ENCODE data around the gene SUV39H1. TPM values are rescaled to one million over a fixed set of nuclear protein-coding genes. Genes with fewer than 3 reads are reported as not detected.

SUV39H1 gene
- total and polyA plus RNA-seq, 9 of the 15 experiments (the other 6 are each of a cell fraction or from before 2014, with no cell fraction given) = 4.7 to 34.7 (median 17.9) TPM

DNA sequence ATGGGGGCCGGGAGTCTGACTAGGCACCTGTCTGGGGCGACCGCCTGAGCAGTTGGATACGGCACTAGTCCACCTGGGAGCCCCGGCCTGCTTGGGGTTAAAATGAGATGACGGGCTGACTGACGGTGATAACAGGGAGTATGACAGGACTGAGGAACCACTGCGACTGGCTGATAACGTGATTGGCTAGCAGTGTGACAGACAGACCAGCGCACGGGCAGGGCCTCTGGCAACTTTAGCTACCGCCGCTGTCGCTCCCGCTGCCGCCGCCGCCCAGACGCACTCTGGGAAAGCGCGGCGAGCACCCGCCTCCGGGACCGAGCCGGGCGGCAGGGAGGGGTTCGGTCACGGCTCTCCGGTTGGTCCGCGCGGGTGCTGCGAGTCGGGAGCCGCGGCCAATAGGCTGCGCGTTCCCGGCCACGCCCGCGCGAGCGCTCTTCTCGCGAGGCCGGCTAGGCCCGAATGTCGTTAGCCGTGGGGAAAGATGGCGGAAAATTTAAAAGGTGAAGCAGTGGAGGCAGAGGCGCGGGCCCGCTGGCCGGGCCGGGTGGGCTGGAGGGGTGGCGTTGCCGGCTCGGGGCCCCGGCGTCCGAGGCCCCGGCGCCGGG lies at the start of gene SUV39H1 (continued):
- TF ChIP-seq ATF1 (CRISPR knock-in tag; IDR thresholded peaks at IDR 0.05) = no peak
- peak; percentile 86 for TF ChIP-seq ATF1 (tag; IDR thresholded peaks at IDR 0.05)
- no peak for TF ChIP-seq EGR1 (conservative IDR thresholded peaks at IDR 0.05)
- peak; percentile 36; the same call in 1 of the 2 replicates for TF ChIP-seq NCOA1 (IDR thresholded peaks at IDR 0.05; ENCODE audit: low read depth)
- TF ChIP-seq, protein P1, sequence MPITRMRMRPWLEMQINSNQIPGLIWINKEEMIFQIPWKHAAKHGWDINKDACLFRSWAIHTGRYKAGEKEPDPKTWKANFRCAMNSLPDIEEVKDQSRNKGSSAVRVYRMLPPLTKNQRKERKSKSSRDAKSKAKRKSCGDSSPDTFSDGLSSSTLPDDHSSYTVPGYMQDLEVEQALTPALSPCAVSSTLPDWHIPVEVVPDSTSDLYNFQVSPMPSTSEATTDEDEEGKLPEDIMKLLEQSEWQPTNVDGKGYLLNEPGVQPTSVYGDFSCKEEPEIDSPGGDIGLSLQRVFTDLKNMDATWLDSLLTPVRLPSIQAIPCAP (CRISPR knock-in tag; IDR thresholded peaks at IDR 0.05; ENCODE audit: borderline replicate concordance) = no peak
- TF ChIP-seq STAT5A (IDR thresholded peaks at IDR 0.05; ENCODE audit: borderline replicate concordance, low read length) = peak; percentile 68; the same call in 1 of the 2 replicates
- TF ChIP-seq JUNB (CRISPR knock-in tag; conservative IDR thresholded peaks at IDR 0.05) = no peak
- TF ChIP-seq KLF16 (IDR thresholded peaks at IDR 0.05) = peak; percentile 76; the same call in 1 of the 2 replicates
- peak in 1 of 2 experiments; percentile 41; a peak in 1 of 4 replicates for TF ChIP-seq MAZ (CRISPR knock-in tag; conservative IDR thresholded peaks at IDR 0.05 in 1 of 2, IDR thresholded peaks at IDR 0.05 in 1 of 2)
- peak; percentile 73 for TF ChIP-seq POLR2H (tag; IDR thresholded peaks at IDR 0.05; ENCODE audit: low read depth)
- no peak for TF ChIP-seq THAP7 (CRISPR knock-in tag; IDR thresholded peaks at IDR 0.05)
- TF ChIP-seq ESRRB (CRISPR knock-in tag; IDR thresholded peaks at IDR 0.05; ENCODE audit: borderline replicate concordance) = no peak
- peak; percentile 52 for TF ChIP-seq SOX6 (IDR thresholded peaks at IDR 0.05)
- TF ChIP-seq ZNF217 (CRISPR knock-in tag; IDR thresholded peaks at IDR 0.05) = no peak
- TF ChIP-seq ZNF347 (CRISPR knock-in tag; IDR thresholded peaks at IDR 0.05; ENCODE audit: low read depth) = no peak
- no peak for TF ChIP-seq ZNF57 (CRISPR knock-in tag; IDR thresholded peaks at IDR 0.05)
- no peak for TF ChIP-seq KDM2B (CRISPR knock-in tag; IDR thresholded peaks at IDR 0.05)
- TF ChIP-seq MNT (conservative IDR thresholded peaks at IDR 0.05) = peak; percentile 21 to 78; a peak in 3 of 4 replicates
- no peak for TF ChIP-seq ZNF655 (CRISPR knock-in tag; IDR thresholded peaks at IDR 0.05)

All from K562 (cell line).